GM20000 (cell line): ENCODE measurements around the gene JCAD.

Experiments
- DNase-seq: peaks from one replicate; pipeline ENCODE4 v3.0.0; 2012; ENCODE audit warnings: low spot score
- CTCF ChIP-seq: IDR thresholded peaks from 2 replicates; pipeline ENCODE4 v1.5.1; 2012; ENCODE audit warnings: mild to moderate bottlenecking, control low read depth; ENCODE audit errors: extremely low read depth, missing control alignments

Gene JCAD

GRCh38 chr10:30083934-30084333 lies 24.5 kb upstream of the JCAD start:
- DNase-seq, result no peak
- TF ChIP-seq CTCF, result no peak

GRCh38 chr10:30081182-30081581 lies 21.8 kb upstream of the JCAD start:
- no peak for DNase-seq

GRCh38 chr10:30080161-30080560 lies 20.8 kb upstream of the JCAD start:
- no peak for TF ChIP-seq CTCF
- DNase-seq, result no peak

More at GRCh38 chr10:30081182-30081581, 21.8 kb upstream of the JCAD start:
- TF ChIP-seq CTCF, result no peak

GRCh38 chr10:30079408-30079807 lies 20.0 kb upstream of the JCAD start:
- TF ChIP-seq CTCF, result no peak

GRCh38 chr10:30075481-30075880 lies 16.1 kb upstream of the JCAD start:
- TF ChIP-seq CTCF, result no peak
- DNase-seq, result no peak

More at GRCh38 chr10:30079408-30079807, 20.0 kb upstream of the JCAD start:
- no peak for DNase-seq

- no peak for TF ChIP-seq CTCF
- DNase-seq, result no peak
Observed at GRCh38 chr10:30074933-30075332, 15.5 kb upstream of the JCAD start.

- no peak for DNase-seq
- no peak for TF ChIP-seq CTCF
Observed at GRCh38 chr10:30074090-30074489, 14.7 kb upstream of the JCAD start.
